Lung (tissue), 12 donors: Measurements from ENCODE around the gene TM4SF4. TPM values are rescaled to one million over a fixed set of nuclear protein-coding genes. Genes with fewer than 3 reads are reported as not detected.

ENCODE experiments used
- ATAC-seq: fragments of 200-7000 bp; cut with Tn5 transposase; one replicate; pipeline ENCODE4 v1.9.1; 2020; ENCODE audit warnings: moderate number of reproducible peaks; ENCODE audit not compliant: insufficient read depth, low FRiP score
- DNase-seq, 3 donors: peaks; one replicate each; pipeline ENCODE4 v3.0.0-alpha.2; 2013 to 2017
- H3K27ac ChIP-seq, 2 donors: one replicate each; pipeline ENCODE4 v1.5.1; 2013; ENCODE audit warnings: mild to moderate bottlenecking in 2 of 2, moderate library complexity in 2 of 2, control low read depth in 1 of 2, inconsistent platforms in 1 of 2, low read depth in 1 of 2, low read length in 1 of 2
- H3K27me3 ChIP-seq, 3 donors: one replicate each; pipeline ENCODE4 v1.5.1; 2013; ENCODE audit warnings: low read length in 2 of 3; ENCODE audit not compliant: control insufficient read depth in 3 of 3, insufficient read depth in 3 of 3
- H3K36me3 ChIP-seq, 4 donors: one replicate each; pipeline ENCODE4 v1.5.1; 2013; ENCODE audit warnings: low read length in 4 of 4, mild to moderate bottlenecking in 1 of 4, moderate library complexity in 1 of 4; ENCODE audit not compliant: control insufficient read depth in 4 of 4, insufficient read depth in 4 of 4
- H3K4me1 ChIP-seq, 5 donors: one replicate each; pipeline ENCODE4 v1.5.1; 2013; ENCODE audit warnings: low read length in 5 of 5, mild to moderate bottlenecking in 2 of 5, moderate library complexity in 1 of 5; ENCODE audit not compliant: control insufficient read depth in 5 of 5, insufficient read depth in 5 of 5
- H3K4me3 ChIP-seq: one replicate; pipeline ENCODE4 v1.5.1; 2013; ENCODE audit warnings: mild to moderate bottlenecking, control low read depth, moderate library complexity
- H3K9ac ChIP-seq, 2 donors: one replicate each; pipeline ENCODE4 v1.5.1; 2013; ENCODE audit warnings: low read length in 2 of 2, control low read depth in 1 of 2; ENCODE audit not compliant: insufficient read depth in 1 of 2
- H3K9me3 ChIP-seq, 4 donors: one replicate each; pipeline ENCODE4 v1.5.1; 2013; ENCODE audit warnings: low read length in 3 of 4, mild to moderate bottlenecking in 1 of 4, moderate library complexity in 1 of 4; ENCODE audit not compliant: control insufficient read depth in 4 of 4, insufficient read depth in 3 of 4
- CTCF ChIP-seq: IDR thresholded peaks from 2 replicates; pipeline ENCODE4 v1.5.1; 2012; ENCODE audit warnings: mild to moderate bottlenecking; ENCODE audit errors: control extremely low read depth, extremely low read depth
- whole genome bisulfite sequencing, 2 donors: extraction: QIAGEN DNeasy Blood & Tissue Kit; methylation state at CpG; one replicate each; pipeline ENCODE4 v1.1.7; 2013; 5-methylcytosine and 5-hydroxymethylcytosine counted together
- polyA plus RNA-seq, 2 donors: library from polyadenylated mRNA; stranded (reverse); fragments of 200-250 nt; gene quantifications; one replicate each; pipeline ENCODE4 v1.2.1, GENCODE V29; 2013
- total RNA-seq, 2 donors: library from RNA; depleted of rRNA in 1 of 2; stranded (reverse); fragments of >200 nt in 1 of 2; gene quantifications; one replicate each; pipeline ENCODE4 v1.2.1, GENCODE V29; 2014 to 2021
- donor health status: control.
- donor health status: control.
- donor health status: Bipolar disorder and iron deficiency.
- donor health status: healthy.
- donor health status: DM: yes; HTN: yes; CAD: no.

Gene TM4SF4
- total and polyA plus RNA-seq, 4 donors: 0.22 to 4.4 (median 2.0) TPM

- peaks cover 0 to 4% (median 0%) of the 10 kb centered on the region in 5 donors for H3K4me1 ChIP-seq
- ATAC-seq (no peak), DNase-seq (no peak)
- 94 to 96% methylated on average over 2 of the region's 2 CpGs for WGBS, 2 donors
- no peaks in the 10 kb centered on the region for H3K27me3 ChIP-seq
- no peak overlapping the region for H3K4me3 ChIP-seq
- no peaks in the 10 kb centered on the region for H3K9me3 ChIP-seq
- no peak overlapping the region for H3K27ac ChIP-seq
- no peak for TF ChIP-seq CTCF
- H3K36me3 ChIP-seq: no peaks in the 10 kb centered on the region
- H3K9ac ChIP-seq: no peak overlapping the region
These were observed 46.4 kb upstream of the TM4SF4 start for GRCh38 chr3:149428087-149428486.

DNA sequence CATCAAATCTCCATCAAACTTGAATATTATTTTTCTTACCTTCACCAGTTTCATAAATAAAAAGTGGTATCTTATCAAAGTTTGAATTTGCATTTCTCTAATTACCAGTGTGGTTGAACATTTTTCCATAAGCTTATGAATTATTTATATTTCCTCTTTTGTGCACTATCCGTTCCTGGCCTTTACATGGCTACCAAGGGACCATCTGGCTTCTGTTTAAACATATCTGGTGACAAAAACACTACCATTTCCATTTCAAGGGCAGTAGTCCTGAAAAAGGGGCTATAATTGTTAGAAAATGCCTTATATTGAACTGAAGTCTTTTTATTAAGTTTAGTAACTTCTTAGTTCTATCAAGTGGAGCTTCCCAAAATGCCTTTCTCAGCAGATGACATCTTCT lies 44.3 kb upstream of the TM4SF4 start:
- no peak overlapping the region for H3K9ac ChIP-seq
- H3K9me3 ChIP-seq: peaks cover 0 to 3% (median under 1%) of the 10 kb centered on the region in 4 donors
- TF ChIP-seq CTCF: no peak
- H3K4me1 ChIP-seq: peaks cover 0 to 4% (median 0%) of the 10 kb centered on the region in 5 donors
- no peaks in the 10 kb centered on the region for H3K36me3 ChIP-seq
- H3K4me3 ChIP-seq: no peak overlapping the region
- H3K27ac ChIP-seq: no peak overlapping the region
- no peaks in the 10 kb centered on the region for H3K27me3 ChIP-seq
- 56 to 69% methylated on average over 1 of the region's 1 CpG for WGBS, 2 donors
- DNase-seq: no peak
- no peak for ATAC-seq

- WGBS, 2 donors: 66 to 83% methylated on average over 2 of the region's 2 CpGs
- H3K27ac ChIP-seq: no peak overlapping the region
- no peak overlapping the region for H3K4me3 ChIP-seq
- H3K4me1 ChIP-seq: no peaks in the 10 kb centered on the region
- TF ChIP-seq CTCF: no peak
- H3K36me3 ChIP-seq: no peaks in the 10 kb centered on the region
- H3K9ac ChIP-seq: no peak overlapping the region
- peaks cover 0 to 3% (median under 1%) of the 10 kb centered on the region in 4 donors for H3K9me3 ChIP-seq
- H3K27me3 ChIP-seq: no peaks in the 10 kb centered on the region
- no peak for DNase-seq
- no peak for ATAC-seq
These were observed 42.3 kb upstream of the TM4SF4 start for GRCh38 chr3:149432149-149432548.
